Measurements from ENCODE around the gene PTPRN2.

Gene PTPRN2

DNA sequence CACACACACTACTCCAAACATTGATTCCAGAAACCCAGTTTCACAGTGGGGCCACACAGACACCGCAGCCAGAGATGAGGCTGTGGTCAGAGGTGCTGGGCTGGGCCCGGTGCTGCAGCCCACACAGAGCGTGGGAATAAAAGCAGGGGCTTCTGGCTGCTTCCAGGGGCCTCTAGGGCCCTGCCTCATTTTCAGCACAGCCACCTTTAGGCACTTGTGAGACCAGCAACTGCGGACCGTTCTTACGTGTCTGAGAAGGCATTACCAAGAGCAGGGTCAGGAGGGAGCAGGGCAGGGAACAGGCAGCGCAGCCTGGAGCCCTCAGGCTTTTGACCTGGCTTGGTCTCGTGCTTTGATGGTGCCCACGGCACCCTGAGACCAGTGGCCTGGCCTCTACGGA lies 980.4 kb downstream of the PTPRN2 start:
- no peak overlapping the region for H3K4me3 ChIP-seq (ENCODE audit: low read depth in 1 of 2, low read length in 2 of 2)
- no peaks in the 10 kb centered on the region for H3K4me1 ChIP-seq (ENCODE audit: insufficient read depth, low read length)
- H3K9ac ChIP-seq (ENCODE audit: low read length): no peak overlapping the region
- no peaks in the 10 kb centered on the region for H3K27me3 ChIP-seq (ENCODE audit: control insufficient read depth in 1 of 2, insufficient read depth in 2 of 2, low read length in 2 of 2)
- no peaks in the 10 kb centered on the region for H3K36me3 ChIP-seq (ENCODE audit: insufficient read depth, low read length)
- H3K9me3 ChIP-seq (ENCODE audit: low read length): no peaks in the 10 kb centered on the region
- no peak overlapping the region for H3K27ac ChIP-seq (ENCODE audit: low read depth, low read length)

DNA sequence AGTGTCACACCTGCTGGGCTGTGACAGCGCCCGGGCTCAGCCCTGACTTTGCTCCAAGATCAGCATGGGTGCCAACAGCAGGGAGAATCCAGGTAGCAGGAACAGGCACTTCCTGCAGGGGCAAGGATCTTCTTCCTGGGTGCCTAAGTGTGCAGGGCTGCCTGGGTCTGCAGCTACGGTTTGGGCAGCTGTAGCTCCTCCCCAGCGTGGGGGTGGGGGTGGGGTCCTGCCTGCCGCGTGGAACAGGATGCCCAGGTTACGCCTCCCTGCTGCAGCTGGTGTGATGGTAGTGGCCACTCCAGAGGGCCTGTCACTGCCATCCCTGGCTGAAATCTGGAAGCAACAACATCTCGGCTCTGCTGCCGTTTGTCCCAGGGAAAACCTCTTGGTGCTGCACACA lies 981.5 kb downstream of the PTPRN2 start:
- Histone ChIP-seq H3K36me3 (ENCODE audit: insufficient read depth, low read length) (no peaks in the 10 kb centered on the region), H3K9ac (ENCODE audit: low read length) (no peak overlapping the region), H3K27ac (ENCODE audit: low read depth, low read length) (no peak overlapping the region), H3K27me3 (ENCODE audit: control insufficient read depth in 1 of 2, insufficient read depth in 2 of 2, low read length in 2 of 2) (no peaks in the 10 kb centered on the region), H3K4me3 (ENCODE audit: low read depth in 1 of 2, low read length in 2 of 2) (no peak overlapping the region), H3K4me1 (ENCODE audit: insufficient read depth, low read length) (no peaks in the 10 kb centered on the region), H3K9me3 (ENCODE audit: low read length) (no peaks in the 10 kb centered on the region)

DNA sequence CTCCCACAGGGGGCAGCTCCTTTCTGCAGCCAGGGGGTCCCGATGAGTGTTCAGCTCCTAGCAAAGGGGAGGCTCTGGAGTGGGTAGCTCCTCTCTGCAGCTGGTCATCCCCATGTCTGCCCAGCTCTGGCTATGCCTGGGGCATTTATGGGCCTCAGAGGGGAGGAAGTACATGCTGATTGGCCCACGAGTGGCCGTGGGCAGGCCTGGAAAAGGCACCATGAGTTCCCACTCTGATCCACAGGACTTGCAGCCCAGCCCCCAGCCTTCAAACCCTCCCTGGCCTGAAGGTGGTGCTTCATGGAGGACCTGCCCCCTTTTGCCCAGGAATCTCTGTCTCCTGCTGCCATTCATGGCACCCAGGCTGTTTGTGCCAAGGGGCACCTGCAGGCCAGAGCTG lies 982.0 kb downstream of the PTPRN2 start:
- Histone ChIP-seq H3K4me1 (ENCODE audit: insufficient read depth, low read length) (no peaks in the 10 kb centered on the region), H3K4me3 (ENCODE audit: low read depth in 1 of 2, low read length in 2 of 2) (no peak overlapping the region), H3K9ac (ENCODE audit: low read length) (no peak overlapping the region), H3K9me3 (ENCODE audit: low read length) (no peaks in the 10 kb centered on the region), H3K36me3 (ENCODE audit: insufficient read depth, low read length) (no peaks in the 10 kb centered on the region), H3K27me3 (ENCODE audit: control insufficient read depth in 1 of 2, insufficient read depth in 2 of 2, low read length in 2 of 2) (no peaks in the 10 kb centered on the region), H3K27ac (ENCODE audit: low read depth, low read length) (no peak overlapping the region)

DNA sequence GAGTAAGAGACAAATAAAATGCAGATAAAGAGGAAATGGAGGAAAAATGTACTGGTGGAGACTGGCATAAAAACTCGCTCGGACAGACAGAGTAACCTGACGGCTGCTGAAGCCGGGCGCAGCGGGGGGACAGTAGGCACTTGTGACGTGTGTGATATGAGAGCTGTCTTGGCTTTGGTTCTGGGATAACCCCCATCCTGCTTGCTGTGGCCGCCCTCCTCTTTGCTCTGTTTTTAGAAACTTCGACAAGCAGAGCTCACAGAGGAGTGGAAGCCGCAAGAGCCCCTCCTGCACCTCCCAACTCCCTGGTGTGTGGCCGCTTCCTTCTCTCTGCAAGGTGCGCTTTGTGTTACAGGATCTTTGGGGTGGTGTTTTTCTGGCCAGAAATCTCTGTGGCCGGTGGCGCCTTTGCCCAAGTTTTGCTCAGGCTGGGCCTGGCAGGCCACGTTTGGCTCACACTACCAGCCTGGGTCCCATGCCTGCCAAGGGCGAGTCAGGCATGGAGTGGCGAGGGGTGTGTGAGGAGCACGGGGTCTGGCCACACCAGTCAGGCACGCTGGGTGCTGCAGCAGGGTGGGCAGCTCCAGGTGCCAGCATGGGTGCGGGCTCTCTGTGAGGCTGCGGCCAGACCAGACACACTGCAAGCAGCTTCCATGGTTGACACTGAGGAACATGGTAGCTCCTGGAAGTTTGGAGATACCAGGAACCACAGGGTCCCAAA lies 982.8 kb downstream of the PTPRN2 start:
- H3K9ac ChIP-seq (ENCODE audit: low read length): no peak overlapping the region
- H3K36me3 ChIP-seq (ENCODE audit: insufficient read depth, low read length): no peaks in the 10 kb centered on the region
- no peaks in the 10 kb centered on the region for H3K27me3 ChIP-seq (ENCODE audit: control insufficient read depth in 1 of 2, insufficient read depth in 2 of 2, low read length in 2 of 2)
- H3K9me3 ChIP-seq (ENCODE audit: low read length): no peaks in the 10 kb centered on the region
- no peak overlapping the region for H3K4me3 ChIP-seq (ENCODE audit: low read depth in 1 of 2, low read length in 2 of 2)
- H3K4me1 ChIP-seq (ENCODE audit: insufficient read depth, low read length): no peaks in the 10 kb centered on the region
- no peak overlapping the region for H3K27ac ChIP-seq (ENCODE audit: low read depth, low read length)

DNA sequence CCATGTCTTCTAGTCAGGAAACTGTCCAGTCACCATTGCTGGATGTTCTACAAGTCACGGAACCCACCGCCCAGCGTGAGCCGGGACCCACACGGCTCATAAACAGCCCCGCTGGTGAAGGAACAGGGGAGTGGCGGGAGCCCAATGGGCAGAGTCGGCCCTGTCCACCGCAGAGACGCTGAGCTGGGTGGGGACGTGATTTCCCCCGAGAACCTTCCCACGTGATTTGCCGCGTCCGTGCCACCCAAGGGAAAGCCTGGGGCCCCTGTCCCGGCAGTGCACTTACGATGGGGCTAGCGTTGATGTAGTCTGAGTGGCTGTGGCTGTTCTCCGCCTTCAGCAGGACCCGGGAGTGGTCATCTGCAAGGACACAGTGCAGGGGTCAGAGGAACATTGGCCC lies 983.9 kb downstream of the PTPRN2 start:
- H3K9me3 ChIP-seq (ENCODE audit: low read length): no peaks in the 10 kb centered on the region
- H3K4me3 ChIP-seq (ENCODE audit: low read depth in 1 of 2, low read length in 2 of 2): no peak overlapping the region
- no peaks in the 10 kb centered on the region for H3K4me1 ChIP-seq (ENCODE audit: insufficient read depth, low read length)
- H3K27me3 ChIP-seq (ENCODE audit: control insufficient read depth in 1 of 2, insufficient read depth in 2 of 2, low read length in 2 of 2): no peaks in the 10 kb centered on the region
- no peak overlapping the region for H3K9ac ChIP-seq (ENCODE audit: low read length)
- no peak overlapping the region for H3K27ac ChIP-seq (ENCODE audit: low read depth, low read length)
- no peaks in the 10 kb centered on the region for H3K36me3 ChIP-seq (ENCODE audit: insufficient read depth, low read length)

DNA sequence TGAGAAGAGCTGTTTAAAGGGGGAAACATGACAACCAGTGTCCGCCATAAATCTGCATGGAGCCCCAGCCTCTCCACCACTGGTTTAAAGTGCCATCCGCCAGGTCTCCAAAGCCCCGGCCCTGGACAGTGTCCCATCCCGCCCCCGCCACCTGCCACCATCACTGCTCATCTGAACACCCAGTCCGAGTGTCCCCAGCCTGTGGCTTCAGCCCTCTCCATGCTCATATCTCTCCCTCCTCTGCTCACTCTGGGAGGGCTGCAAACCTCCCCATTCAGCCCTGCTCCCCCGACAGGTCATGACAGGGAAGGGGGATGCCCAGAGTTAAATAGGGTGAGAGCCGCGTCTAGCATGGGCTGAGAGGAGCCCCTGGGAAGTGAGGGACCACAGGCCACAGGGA lies 984.6 kb downstream of the PTPRN2 start:
- H3K36me3 ChIP-seq (ENCODE audit: insufficient read depth, low read length): no peaks in the 10 kb centered on the region

DNA sequence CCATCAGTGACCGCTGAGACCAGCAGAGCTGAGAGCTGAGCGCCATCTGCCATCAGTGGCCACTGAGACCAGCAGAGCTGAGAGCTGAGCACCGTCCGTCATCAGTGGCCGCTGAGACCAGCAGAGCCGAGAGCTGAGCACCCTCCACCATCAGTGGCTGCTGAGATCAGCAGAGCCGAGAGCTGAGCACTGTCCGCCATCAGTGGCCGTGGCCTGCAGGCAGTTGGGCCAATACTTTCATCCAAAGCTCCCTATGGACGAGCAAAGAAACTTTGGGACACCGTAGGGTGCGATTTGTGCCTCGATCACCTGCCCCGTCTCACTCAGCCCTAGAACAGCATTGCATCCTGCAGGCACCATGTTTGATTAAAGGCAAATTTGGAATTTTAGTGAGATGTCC lies 985.0 kb downstream of the PTPRN2 start:
- Histone ChIP-seq H3K36me3 (ENCODE audit: insufficient read depth, low read length) (no peaks in the 10 kb centered on the region), H3K4me1 (ENCODE audit: insufficient read depth, low read length) (no peaks in the 10 kb centered on the region), H3K9ac (ENCODE audit: low read length) (no peak overlapping the region), H3K9me3 (ENCODE audit: low read length) (no peaks in the 10 kb centered on the region), H3K4me3 (ENCODE audit: low read depth in 1 of 2, low read length in 2 of 2) (no peak overlapping the region), H3K27me3 (ENCODE audit: control insufficient read depth in 1 of 2, insufficient read depth in 2 of 2, low read length in 2 of 2) (no peaks in the 10 kb centered on the region), H3K27ac (ENCODE audit: low read depth, low read length) (no peak overlapping the region)

More for the DNA sequence above, 984.6 kb downstream of the PTPRN2 start:
- Histone ChIP-seq H3K27me3 (ENCODE audit: control insufficient read depth in 1 of 2, insufficient read depth in 2 of 2, low read length in 2 of 2) (no peaks in the 10 kb centered on the region), H3K9me3 (ENCODE audit: low read length) (no peaks in the 10 kb centered on the region), H3K4me3 (ENCODE audit: low read depth in 1 of 2, low read length in 2 of 2) (no peak overlapping the region), H3K9ac (ENCODE audit: low read length) (no peak overlapping the region), H3K4me1 (ENCODE audit: insufficient read depth, low read length) (no peaks in the 10 kb centered on the region), H3K27ac (ENCODE audit: low read depth, low read length) (no peak overlapping the region)

DNA sequence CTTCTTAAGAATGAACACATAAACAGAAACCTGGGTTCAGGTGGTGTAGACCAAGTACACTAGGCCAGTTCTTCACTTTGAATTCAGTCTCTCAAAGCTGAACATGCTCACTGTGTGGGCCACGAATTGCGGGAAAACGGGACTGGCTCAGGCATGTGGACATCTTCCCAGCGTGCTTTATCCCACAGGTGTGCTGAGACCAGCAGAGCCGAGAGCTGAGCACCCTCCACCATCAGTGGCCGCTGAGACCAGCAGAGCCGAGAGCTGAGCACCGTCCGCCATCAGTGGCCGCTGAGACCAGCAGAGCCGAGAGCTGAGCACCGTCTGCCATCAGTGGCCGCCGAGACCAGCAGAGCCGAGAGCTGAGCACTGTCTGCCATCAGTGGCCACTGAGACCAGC lies 985.5 kb downstream of the PTPRN2 start:
- Histone ChIP-seq H3K27me3 (ENCODE audit: control insufficient read depth in 1 of 2, insufficient read depth in 2 of 2, low read length in 2 of 2) (no peaks in the 10 kb centered on the region), H3K36me3 (ENCODE audit: insufficient read depth, low read length) (no peaks in the 10 kb centered on the region), H3K4me3 (ENCODE audit: low read depth in 1 of 2, low read length in 2 of 2) (no peak overlapping the region), H3K27ac (ENCODE audit: low read depth, low read length) (no peak overlapping the region), H3K4me1 (ENCODE audit: insufficient read depth, low read length) (no peaks in the 10 kb centered on the region), H3K9ac (ENCODE audit: low read length) (no peak overlapping the region), H3K9me3 (ENCODE audit: low read length) (no peaks in the 10 kb centered on the region)

DNA sequence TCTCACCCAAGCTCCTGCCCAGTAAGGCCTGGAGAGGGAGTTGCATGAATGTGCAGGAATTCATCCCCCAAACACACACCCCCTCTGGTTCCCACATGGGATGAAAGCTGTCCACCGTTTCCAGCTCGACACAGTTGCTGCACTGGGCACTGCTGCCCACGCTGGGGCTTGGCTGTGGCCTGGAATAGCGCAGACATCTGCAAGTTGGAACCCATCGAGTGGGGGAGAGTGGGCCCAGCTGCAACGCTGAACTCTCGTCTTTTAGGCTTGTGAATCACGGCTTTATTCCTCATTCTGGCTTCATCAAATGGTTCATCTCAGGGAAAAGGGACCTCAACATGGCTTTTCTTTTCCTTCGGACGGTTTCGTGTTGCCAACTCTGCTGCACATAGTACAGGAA lies 986.1 kb downstream of the PTPRN2 start:
- Histone ChIP-seq H3K27me3 (ENCODE audit: control insufficient read depth in 1 of 2, insufficient read depth in 2 of 2, low read length in 2 of 2) (no peaks in the 10 kb centered on the region), H3K36me3 (ENCODE audit: insufficient read depth, low read length) (no peaks in the 10 kb centered on the region), H3K27ac (ENCODE audit: low read depth, low read length) (no peak overlapping the region), H3K4me3 (ENCODE audit: low read depth in 1 of 2, low read length in 2 of 2) (no peak overlapping the region), H3K9ac (ENCODE audit: low read length) (no peak overlapping the region), H3K9me3 (ENCODE audit: low read length) (no peaks in the 10 kb centered on the region), H3K4me1 (ENCODE audit: insufficient read depth, low read length) (no peaks in the 10 kb centered on the region)

DNA sequence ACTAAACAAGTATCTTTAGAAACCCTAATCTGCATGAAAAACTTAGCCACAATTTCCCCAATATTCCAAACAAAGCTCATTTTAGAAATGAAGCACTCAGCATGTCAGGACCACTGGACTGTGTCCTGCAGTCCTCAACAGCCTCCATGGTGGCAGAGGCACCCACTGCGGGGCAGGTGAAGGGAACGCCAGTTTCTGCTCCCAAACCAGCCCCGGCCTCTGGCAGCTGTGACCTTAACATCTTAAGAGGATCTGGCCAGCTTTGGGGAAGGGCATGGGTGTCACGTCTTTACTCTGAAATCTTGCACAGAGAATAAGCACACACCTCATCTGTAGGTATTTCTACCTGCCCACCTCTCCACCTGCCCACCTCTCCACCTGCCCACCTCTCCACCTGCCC lies 988.1 kb downstream of the PTPRN2 start:
- Histone ChIP-seq H3K27ac (ENCODE audit: low read depth, low read length) (no peak overlapping the region), H3K9me3 (ENCODE audit: low read length) (no peaks in the 10 kb centered on the region), H3K27me3 (ENCODE audit: control insufficient read depth in 1 of 2, insufficient read depth in 2 of 2, low read length in 2 of 2) (no peaks in the 10 kb centered on the region), H3K4me1 (ENCODE audit: insufficient read depth, low read length) (no peaks in the 10 kb centered on the region), H3K9ac (ENCODE audit: low read length) (no peak overlapping the region), H3K4me3 (ENCODE audit: low read depth in 1 of 2, low read length in 2 of 2) (no peak overlapping the region), H3K36me3 (ENCODE audit: insufficient read depth, low read length) (no peaks in the 10 kb centered on the region)

DNA sequence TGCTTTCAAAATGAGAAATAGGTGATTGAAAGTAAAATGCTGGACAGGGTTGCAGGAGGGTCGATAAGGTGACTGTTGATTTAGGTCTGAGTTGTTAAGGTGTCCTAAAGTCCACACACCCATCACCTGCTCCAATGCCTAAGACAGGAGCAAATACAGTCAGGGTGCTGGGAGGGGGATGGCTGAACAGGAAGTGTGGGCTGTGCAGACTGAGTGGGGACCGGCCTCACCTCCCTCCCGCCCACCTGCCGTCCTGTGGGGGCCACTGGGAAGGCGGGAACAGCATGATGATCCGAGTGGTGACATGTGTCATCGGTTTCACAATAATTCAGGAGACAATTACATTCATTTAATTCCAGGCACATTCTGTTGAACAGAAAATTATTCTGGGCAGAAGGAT lies 990.1 kb downstream of the PTPRN2 start:
- Histone ChIP-seq H3K9ac (ENCODE audit: low read length) (no peak overlapping the region), H3K36me3 (ENCODE audit: insufficient read depth, low read length) (no peaks in the 10 kb centered on the region), H3K27ac (ENCODE audit: low read depth, low read length) (no peak overlapping the region), H3K4me1 (ENCODE audit: insufficient read depth, low read length) (no peaks in the 10 kb centered on the region), H3K4me3 (ENCODE audit: low read depth in 1 of 2, low read length in 2 of 2) (no peak overlapping the region), H3K9me3 (ENCODE audit: low read length) (no peaks in the 10 kb centered on the region), H3K27me3 (ENCODE audit: control insufficient read depth in 1 of 2, insufficient read depth in 2 of 2, low read length in 2 of 2) (no peaks in the 10 kb centered on the region)

DNA sequence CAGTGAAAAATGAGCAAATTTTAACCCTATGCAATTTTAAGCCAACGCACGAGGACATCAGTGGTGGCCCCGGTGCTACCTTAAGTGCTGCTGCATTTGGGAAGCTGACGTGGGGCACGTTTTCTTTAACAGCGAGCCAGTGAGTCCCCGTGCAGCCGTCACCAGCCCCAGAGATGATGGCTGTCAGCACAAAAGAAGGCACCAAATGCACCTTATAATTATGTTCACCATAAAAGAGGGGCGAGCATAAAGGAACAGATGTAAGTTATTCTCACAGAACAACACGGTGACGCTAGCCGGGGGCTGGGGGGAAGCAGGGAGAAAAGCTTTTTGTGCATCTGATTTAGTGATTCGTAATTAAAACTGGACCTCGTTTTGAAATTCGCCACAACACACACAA lies 990.7 kb downstream of the PTPRN2 start:
- H3K9ac ChIP-seq (ENCODE audit: low read length): no peak overlapping the region
- H3K27ac ChIP-seq (ENCODE audit: low read depth, low read length): no peak overlapping the region
- H3K36me3 ChIP-seq (ENCODE audit: insufficient read depth, low read length): no peaks in the 10 kb centered on the region
- H3K27me3 ChIP-seq (ENCODE audit: control insufficient read depth in 1 of 2, insufficient read depth in 2 of 2, low read length in 2 of 2): no peaks in the 10 kb centered on the region
- H3K9me3 ChIP-seq (ENCODE audit: low read length): no peaks in the 10 kb centered on the region
- H3K4me3 ChIP-seq (ENCODE audit: low read depth in 1 of 2, low read length in 2 of 2): no peak overlapping the region
- H3K4me1 ChIP-seq (ENCODE audit: insufficient read depth, low read length): no peaks in the 10 kb centered on the region

Measured in muscle layer of colon (tissue), 2 donors.